ENCODE measurements around the gene ABCA1. TPM values are rescaled to one million over a fixed set of nuclear protein-coding genes. Genes with fewer than 3 reads are reported as not detected.
A peak's percentile ranks its signal among the peaks of the same experiment; 100 is the strongest.

Gene ABCA1
- total and polyA plus RNA-seq, 2 donors (not counting 1 experiment from before 2014, with no cell fraction given) = 11.5 to 60.4 TPM

DNA sequence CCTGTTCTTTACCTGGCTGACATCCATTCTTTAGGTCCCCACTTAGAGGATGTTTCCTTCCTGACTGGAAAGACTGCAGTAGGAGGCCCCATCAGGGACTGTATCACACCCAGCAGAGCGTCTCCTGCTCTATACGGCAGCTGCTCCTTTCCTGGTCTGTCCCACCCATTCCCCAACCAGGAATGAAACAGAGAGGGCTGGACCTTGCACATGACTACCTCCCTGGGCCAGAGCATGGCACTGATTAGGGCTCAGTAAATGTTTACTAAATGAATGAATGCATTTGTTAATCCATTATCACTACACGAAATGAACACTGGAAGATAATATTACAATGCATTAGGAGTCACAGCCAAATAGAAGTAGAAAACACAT is 76.4 kb downstream of the ABCA1 start:
- Histone ChIP-seq H3K4me2 (ENCODE audit: extremely low read depth, insufficient read depth, low read length) (peak overlapping the region; percentile 8), H3K27me3 (ENCODE audit: control insufficient read depth, insufficient read depth, low read length) (no peaks in the 10 kb centered on the region), H3K79me2 (ENCODE audit: control insufficient read depth, insufficient read depth, low read length) (no peaks in the 10 kb centered on the region), H4K20me1 (ENCODE audit: control insufficient read depth, extremely low read depth, insufficient read depth, low read length) (no peaks in the 10 kb centered on the region), H3K4me1 (ENCODE audit: control insufficient read depth, extremely low read depth, insufficient read depth, low read length) (peaks cover 22% of the 10 kb centered on the region), H3K4me3 (replicated peaks in 1 of 4; ENCODE audit: control extremely low read depth in 1 of 4, insufficient read depth in 1 of 4, low read depth in 3 of 4, low read length in 4 of 4) (no peak overlapping the region), H3K9me3 (ENCODE audit: control insufficient read depth, insufficient read depth, low read depth, low read length) (no peaks in the 10 kb centered on the region), H3K36me3 (ENCODE audit: control insufficient read depth, insufficient read depth, low read length) (no peaks in the 10 kb centered on the region), H2AFZ (ENCODE audit: low read length) (no peak overlapping the region), H3K9ac (ENCODE audit: insufficient read depth, low read length) (no peak overlapping the region), H3K27ac (ENCODE audit: insufficient read depth, low read length) (peak overlapping the region; percentile 19)
- TF ChIP-seq, protein P1, sequence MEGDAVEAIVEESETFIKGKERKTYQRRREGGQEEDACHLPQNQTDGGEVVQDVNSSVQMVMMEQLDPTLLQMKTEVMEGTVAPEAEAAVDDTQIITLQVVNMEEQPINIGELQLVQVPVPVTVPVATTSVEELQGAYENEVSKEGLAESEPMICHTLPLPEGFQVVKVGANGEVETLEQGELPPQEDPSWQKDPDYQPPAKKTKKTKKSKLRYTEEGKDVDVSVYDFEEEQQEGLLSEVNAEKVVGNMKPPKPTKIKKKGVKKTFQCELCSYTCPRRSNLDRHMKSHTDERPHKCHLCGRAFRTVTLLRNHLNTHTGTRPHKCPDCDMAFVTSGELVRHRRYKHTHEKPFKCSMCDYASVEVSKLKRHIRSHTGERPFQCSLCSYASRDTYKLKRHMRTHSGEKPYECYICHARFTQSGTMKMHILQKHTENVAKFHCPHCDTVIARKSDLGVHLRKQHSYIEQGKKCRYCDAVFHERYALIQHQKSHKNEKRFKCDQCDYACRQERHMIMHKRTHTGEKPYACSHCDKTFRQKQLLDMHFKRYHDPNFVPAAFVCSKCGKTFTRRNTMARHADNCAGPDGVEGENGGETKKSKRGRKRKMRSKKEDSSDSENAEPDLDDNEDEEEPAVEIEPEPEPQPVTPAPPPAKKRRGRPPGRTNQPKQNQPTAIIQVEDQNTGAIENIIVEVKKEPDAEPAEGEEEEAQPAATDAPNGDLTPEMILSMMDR (conservative IDR thresholded peaks at IDR 0.05 in 1 of 2, IDR thresholded peaks at IDR 0.05 in 1 of 2; ENCODE audit: low read depth in 1 of 2, low read length in 2 of 2) = no peak
- TF ChIP-seq EZH2 (IDR thresholded peaks at IDR 0.05; ENCODE audit: low read length, missing control alignments) = no peak
- no peak for DNase-seq (ENCODE audit: low read depth in 2 of 2)

DNA sequence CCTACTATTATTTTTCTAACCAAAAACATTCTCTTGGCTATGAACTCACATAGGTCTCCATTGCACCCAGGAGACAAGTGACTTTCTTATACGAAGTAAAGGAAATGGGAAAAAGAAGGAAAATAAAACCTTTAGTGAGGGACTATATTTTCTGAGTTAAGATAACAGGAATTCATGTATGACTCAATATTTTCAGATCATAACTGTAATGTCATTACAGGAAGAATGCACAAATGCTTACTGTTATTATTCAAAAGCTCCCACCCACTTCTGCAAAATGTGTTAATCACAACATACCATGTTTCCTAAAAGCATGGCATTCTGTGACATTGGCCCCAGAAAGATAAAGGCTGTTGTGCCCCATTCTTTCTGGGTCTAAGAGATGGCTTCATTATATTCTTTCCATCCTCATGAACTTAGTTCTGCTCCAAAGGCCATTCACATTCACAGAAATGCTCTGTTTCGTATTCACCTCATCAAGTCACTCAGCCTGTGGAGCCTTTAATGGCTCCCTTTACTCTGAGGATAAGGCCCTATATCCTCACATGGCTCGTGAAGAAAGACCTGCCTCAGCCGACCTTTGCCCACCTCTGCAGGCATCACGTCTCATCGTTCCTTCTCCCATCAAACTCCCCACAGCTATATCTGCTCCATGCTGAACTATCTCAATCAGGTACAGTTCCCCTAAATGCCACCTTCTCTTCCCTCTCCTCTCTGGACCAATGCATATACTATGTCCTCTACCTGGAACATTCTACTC is 77.0 kb downstream of the ABCA1 start:
- no peak for TF ChIP-seq EZH2 (IDR thresholded peaks at IDR 0.05; ENCODE audit: low read length, missing control alignments)
- TF ChIP-seq, protein P1 (conservative IDR thresholded peaks at IDR 0.05 in 1 of 2, IDR thresholded peaks at IDR 0.05 in 1 of 2; ENCODE audit: low read depth in 1 of 2, low read length in 2 of 2) = no peak
- H3K36me3 ChIP-seq (ENCODE audit: control insufficient read depth, insufficient read depth, low read length) = no peaks in the 10 kb centered on the region
- no peak overlapping the region for H2AFZ ChIP-seq (ENCODE audit: low read length)
- no peak overlapping the region for H3K4me3 ChIP-seq (replicated peaks in 1 of 4; ENCODE audit: control extremely low read depth in 1 of 4, insufficient read depth in 1 of 4, low read depth in 3 of 4, low read length in 4 of 4)
- H3K9me3 ChIP-seq (ENCODE audit: control insufficient read depth, insufficient read depth, low read depth, low read length) = no peaks in the 10 kb centered on the region
- H3K4me2 ChIP-seq (ENCODE audit: extremely low read depth, insufficient read depth, low read length) = peak overlapping the region; percentile 8
- H3K79me2 ChIP-seq (ENCODE audit: control insufficient read depth, insufficient read depth, low read length) = no peaks in the 10 kb centered on the region
- no peak overlapping the region for H3K9ac ChIP-seq (ENCODE audit: insufficient read depth, low read length)
- H3K27me3 ChIP-seq (ENCODE audit: control insufficient read depth, insufficient read depth, low read length) = no peaks in the 10 kb centered on the region
- H4K20me1 ChIP-seq (ENCODE audit: control insufficient read depth, extremely low read depth, insufficient read depth, low read length) = no peaks in the 10 kb centered on the region
- H3K4me1 ChIP-seq (ENCODE audit: control insufficient read depth, extremely low read depth, insufficient read depth, low read length) = peaks cover 18% of the 10 kb centered on the region
- H3K27ac ChIP-seq (ENCODE audit: insufficient read depth, low read length) = peak overlapping the region; percentile 19
- peak in 1 of 2 donors; percentile 48 for DNase-seq (ENCODE audit: low read depth in 2 of 2)

DNA sequence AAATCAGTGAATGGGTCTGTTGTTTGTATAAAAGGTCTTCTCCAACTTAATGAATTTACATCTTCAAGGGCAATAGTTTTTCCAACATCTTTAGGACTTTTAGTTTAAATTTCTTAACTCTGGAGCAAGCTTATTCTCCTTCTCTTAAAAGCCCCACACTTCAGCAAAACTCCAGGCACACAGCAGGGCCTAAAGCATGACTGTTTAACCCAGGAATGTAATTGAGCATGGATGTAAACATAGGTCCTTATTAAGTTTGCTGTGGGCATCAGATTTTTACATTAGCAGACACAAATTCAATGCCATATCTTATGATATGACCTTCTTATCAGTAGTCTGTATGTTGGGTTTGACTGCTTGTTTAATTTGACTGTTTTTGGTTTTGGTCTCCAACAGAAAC is 78.9 kb downstream of the ABCA1 start:
- Histone ChIP-seq H3K4me2 (ENCODE audit: extremely low read depth, insufficient read depth, low read length) (no peak overlapping the region), H3K27me3 (ENCODE audit: control insufficient read depth, insufficient read depth, low read length) (no peaks in the 10 kb centered on the region), H3K79me2 (ENCODE audit: control insufficient read depth, insufficient read depth, low read length) (no peaks in the 10 kb centered on the region), H3K4me3 (replicated peaks in 1 of 4; ENCODE audit: control extremely low read depth in 1 of 4, insufficient read depth in 1 of 4, low read depth in 3 of 4, low read length in 4 of 4) (no peak overlapping the region), H4K20me1 (ENCODE audit: control insufficient read depth, extremely low read depth, insufficient read depth, low read length) (no peaks in the 10 kb centered on the region), H3K9ac (ENCODE audit: insufficient read depth, low read length) (no peak overlapping the region), H2AFZ (ENCODE audit: low read length) (no peak overlapping the region), H3K27ac (ENCODE audit: insufficient read depth, low read length) (no peak overlapping the region), H3K36me3 (ENCODE audit: control insufficient read depth, insufficient read depth, low read length) (no peaks in the 10 kb centered on the region), H3K9me3 (ENCODE audit: control insufficient read depth, insufficient read depth, low read depth, low read length) (no peaks in the 10 kb centered on the region), H3K4me1 (ENCODE audit: control insufficient read depth, extremely low read depth, insufficient read depth, low read length) (peaks cover 15% of the 10 kb centered on the region)
- TF ChIP-seq, protein P1 (conservative IDR thresholded peaks at IDR 0.05 in 1 of 2, IDR thresholded peaks at IDR 0.05 in 1 of 2; ENCODE audit: low read depth in 1 of 2, low read length in 2 of 2) = no peak
- DNase-seq (ENCODE audit: low read depth in 2 of 2) = peak in 1 of 2 donors; percentile 25

Measured in fibroblast of lung (primary cell).